HepG2 (cell line): ENCODE results near the gene RRAD. TPM values are rescaled to one million over a fixed set of nuclear protein-coding genes. Genes with fewer than 3 reads are reported as not detected.

Source experiments
- ATAC-seq: fragments of 200-7000 bp; cut with Tn5 transposase; 3 replicates; pipeline ENCODE4 v1.9.1; 2020; ENCODE audit warnings: mild to moderate bottlenecking, moderate library complexity
- BruUV-seq: library from RNA; stranded (reverse); fragments of 400-500 nt; replicated peaks from 2 replicates; lab custom pipeline; 2021; lab: Mats Ljungman, UMichigan
- CTCF ChIA-PET: fragments of 300-600 bp; formaldehyde crosslinking; extraction: SDS; loops from one replicate; lab custom pipeline; 2021; ENCODE audit warnings: low total read pairs, inconsistent platforms, low intra/inter-chr PET ratio; lab: Yijun Ruan, JAX
- POLR2A ChIA-PET: fragments of 350-600 bp; sonication (Branson Sonifier 250); formaldehyde crosslinking; loops from one replicate; lab custom pipeline; 2020; ENCODE audit warnings: antibody characterized with exemption, inconsistent platforms; lab: Yijun Ruan, JAX
- DNase-seq: peaks from one replicate; pipeline ENCODE4 v3.0.0-alpha.2; 2015; ENCODE audit warnings: low spot score
- FAIRE-seq: peaks from 3 replicates; lab custom pipeline; 2011; peaks lifted over from hg19 to GRCh38; lab: Jason Lieb, UNC
- H2AFZ ChIP-seq: one replicate; pipeline ENCODE4 v1.6.1; 2011; ENCODE audit warnings: low read length, inconsistent platforms
- H3K27ac ChIP-seq: fragments of 300-600 bp; 3 replicates; pipeline ENCODE4 v1.8.0; 2011; ENCODE audit warnings: mixed run types, mild to moderate bottlenecking, mixed read lengths, low read length, inconsistent platforms; ENCODE audit not compliant: insufficient read depth; ENCODE audit errors: extremely low read length
- H3K27me3 ChIP-seq, 2 experiments: fragments of 200-600 bp in 1 of 2; 2 replicates in 1 of 2; 3 replicates in 1 of 2; pipeline versions ENCODE4 v1.6.0 to v1.8.0; 2011; ENCODE audit warnings: low read length in 2 of 2, mild to moderate bottlenecking in 2 of 2, moderate library complexity in 2 of 2, inconsistent platforms in 1 of 2; ENCODE audit not compliant: insufficient read depth in 2 of 2, control insufficient read depth in 1 of 2
- H3K36me3 ChIP-seq, 2 experiments: fragments of 200-600 bp in 1 of 2; replicated peaks in 1 of 2; 2 replicates in 1 of 2; 3 replicates in 1 of 2; pipeline versions ENCODE4 v1.5.1 to v1.8.0; 2011; ENCODE audit warnings: low read length in 2 of 2, inconsistent platforms in 1 of 2; ENCODE audit not compliant: insufficient read depth in 2 of 2, control insufficient read depth in 1 of 2
- H3K4me1 ChIP-seq: 2 replicates; pipeline ENCODE4 v1.5.1; 2012; ENCODE audit warnings: low read length, inconsistent platforms; ENCODE audit not compliant: insufficient read depth
- H3K4me2 ChIP-seq: 2 replicates; pipeline ENCODE4 v1.6.0; 2011; ENCODE audit warnings: low read depth, low read length, inconsistent platforms
- H3K4me3 ChIP-seq, 3 experiments: fragments of 200-600 bp in 1 of 3; sonication (generic), shearing (Covaris generic) in 1 of 3; replicated peaks in 1 of 3; 2 replicates each; pipeline ENCODE4 v1.5.1; 2011 to 2016; ENCODE audit warnings: low read length in 3 of 3, inconsistent platforms in 2 of 3, low read depth in 2 of 3, mild to moderate bottlenecking in 2 of 3, control low read depth in 1 of 3, mixed read lengths in 1 of 3; ENCODE audit not compliant: insufficient read depth in 1 of 3
- H3K79me2 ChIP-seq: one replicate; pipeline ENCODE4 v1.6.1; 2011; ENCODE audit warnings: low read length, inconsistent platforms; ENCODE audit not compliant: insufficient read depth
- H3K9ac ChIP-seq: 2 replicates; pipeline ENCODE4 v1.6.0; 2011; ENCODE audit warnings: mild to moderate bottlenecking, low read depth, low read length, inconsistent platforms; ENCODE audit not compliant: insufficient read depth
- H3K9me3 ChIP-seq: 2 replicates; pipeline ENCODE4 v1.5.1; 2012; ENCODE audit warnings: mild to moderate bottlenecking, low read length
- H4K20me1 ChIP-seq: 2 replicates; pipeline ENCODE4 v1.6.0; 2011; ENCODE audit warnings: inconsistent platforms, mild to moderate bottlenecking, low read length, moderate library complexity; ENCODE audit not compliant: insufficient read depth
- ATF2 ChIP-seq: sonication (generic); formaldehyde crosslinking; IDR thresholded peaks from 2 replicates; pipeline ENCODE4 v1.4.0; 2020; ENCODE audit warnings: missing genetic modification reagents
- ATF7 ChIP-seq, 2 experiments: fragments of 450-650 bp in 1 of 2; sonication (generic) in 1 of 2; formaldehyde crosslinking in 1 of 2; IDR thresholded peaks; 2 replicates each; pipeline versions ENCODE4 v1.4.0 to v1.6.1; 2016 to 2020; ENCODE audit warnings: antibody characterized with exemption in 1 of 2, mild to moderate bottlenecking in 1 of 2, missing genetic modification reagents in 1 of 2
- BHLHE40 ChIP-seq: IDR thresholded peaks from 2 replicates; pipeline ENCODE4 v1.6.1; 2011; ENCODE audit warnings: low read length, improper control_type of control experiment
- GATAD2A ChIP-seq: IDR thresholded peaks from 2 replicates; pipeline ENCODE4 v1.6.1; 2016
- HDAC1 ChIP-seq: sonication (generic); formaldehyde crosslinking; IDR thresholded peaks from 2 replicates; pipeline ENCODE4 v1.5.1; 2020; ENCODE audit warnings: mild to moderate bottlenecking, missing genetic modification reagents
- JUN ChIP-seq: sonication (generic); formaldehyde crosslinking; IDR thresholded peaks from 2 replicates; pipeline ENCODE4 v1.4.0; 2020; ENCODE audit warnings: mild to moderate bottlenecking, missing genetic modification reagents
- KAT8 ChIP-seq: IDR thresholded peaks from 2 replicates; pipeline ENCODE4 v1.6.1; 2016; ENCODE audit warnings: missing genetic modification reagents, missing compliant biosample characterization
- NRL ChIP-seq: sonication (generic); formaldehyde crosslinking; IDR thresholded peaks from 2 replicates; pipeline ENCODE4 v1.5.0; 2020; ENCODE audit warnings: missing genetic modification reagents, mild to moderate bottlenecking, moderate library complexity, borderline replicate concordance
- PAX8 ChIP-seq: sonication (generic); formaldehyde crosslinking; IDR thresholded peaks from 2 replicates; pipeline ENCODE4 v1.8.0; 2022; ENCODE audit warnings: mild to moderate bottlenecking, missing genetic modification reagents, borderline replicate concordance
- PBX2 ChIP-seq: IDR thresholded peaks from 2 replicates; pipeline ENCODE4 v1.6.1; 2016; ENCODE audit warnings: control low read depth
- SAP130 ChIP-seq: IDR thresholded peaks from 2 replicates; pipeline ENCODE4 v1.6.1; 2016; ENCODE audit warnings: low read depth
- SRSF1 ChIP-seq: fragments of 200-400 bp; formaldehyde crosslinking; optimal IDR thresholded peaks from 2 replicates; pipeline ENCODE3; 2017; ENCODE audit warnings: mild to moderate bottlenecking, low read depth, low read length, moderate library complexity
- STAG1 ChIP-seq: sonication (generic); formaldehyde crosslinking; IDR thresholded peaks from 2 replicates; pipeline ENCODE4 v1.4.0; 2020; ENCODE audit warnings: missing genetic modification reagents
- XBP1 ChIP-seq: sonication (generic); formaldehyde crosslinking; IDR thresholded peaks from 2 replicates; pipeline ENCODE4 v1.5.0; 2020; ENCODE audit warnings: missing genetic modification reagents
- ZNF274 ChIP-seq: sonication (generic); formaldehyde crosslinking; IDR thresholded peaks from 2 replicates; pipeline ENCODE4 v1.5.1; 2020; ENCODE audit warnings: mild to moderate bottlenecking, missing genetic modification reagents
- ZNF563 ChIP-seq: sonication (generic); formaldehyde crosslinking; IDR thresholded peaks from 2 replicates; pipeline ENCODE4 v1.8.0; 2022; ENCODE audit warnings: mild to moderate bottlenecking, moderate library complexity, missing genetic modification reagents
- ZNF670 ChIP-seq: sonication (generic); formaldehyde crosslinking; IDR thresholded peaks from 2 replicates; pipeline ENCODE4 v1.8.0; 2022; ENCODE audit warnings: mild to moderate bottlenecking, missing genetic modification reagents, borderline replicate concordance
- ZNF710 ChIP-seq: sonication (generic); formaldehyde crosslinking; IDR thresholded peaks from 2 replicates; pipeline ENCODE4 v1.5.0; 2020; ENCODE audit warnings: mild to moderate bottlenecking, missing genetic modification reagents, borderline replicate concordance
- ZNF749 ChIP-seq: sonication (generic); formaldehyde crosslinking; IDR thresholded peaks from 2 replicates; pipeline ENCODE4 v1.8.0; 2022; ENCODE audit warnings: mild to moderate bottlenecking, missing genetic modification reagents, moderate library complexity, borderline replicate concordance
- WGBS: methylation state at CpG from one replicate; pipeline ENCODE4 v1.1.6; 2017; ENCODE audit warnings: low lambda C conversion rate; 5-methylcytosine and 5-hydroxymethylcytosine counted together
- in situ Hi-C: cut with HindIII; loops from 2 replicates; pipeline ENCODE4 v1.10.0; 2017; ENCODE audit warnings: low pct_unique_long_range_greater_than_20kb; ENCODE audit not compliant: extremely low pct_ligation_motif_present
- intact Hi-C: fragments of 100-400 bp; cut with micrococcal nuclease; formaldehyde crosslinking; loops from one replicate; pipeline ENCODE4 v1.10.0; 2022; ENCODE audit not compliant: unreplicated experiment
- polyA plus RNA-seq, 8 experiments: library from polyadenylated mRNA; depleted of rRNA in 3 of 8; stranded (reverse) in 7 of 8; unstranded in 1 of 8; fragments of >200 nt; fragmentation: Illumina TruSeq in 4 of 8; extraction: Trizol in 4 of 8; gene quantifications; 2 replicates each; pipeline versions ENCODE4 v1.2.1 to v1.2.3, GENCODE V29; 2011 to 2016; ENCODE audit warnings: low read depth in 4 of 8, missing spikeins in 1 of 8, mixed read lengths in 1 of 8; ENCODE audit not compliant: insufficient read depth in 1 of 8
- total RNA-seq, 5 experiments: library from RNA; depleted of rRNA; stranded (reverse); fragments of >200 nt; fragmentation: Illumina TruSeq; extraction: Trizol; gene quantifications; 2 replicates each; pipeline ENCODE4 v1.2.3, GENCODE V29; 2016; ENCODE audit warnings: low read depth in 1 of 5

Gene RRAD
- total and polyA plus RNA-seq, 2 of the 13 experiments (the other 11 are each of a cell fraction or from before 2014, with no cell fraction given), result 0.80 to 1.1 TPM

- Histone ChIP-seq H3K27me3 (peaks cover 0 to 2% of the 10 kb centered on the region in 2 experiments; a peak in 1 of 5 replicates), H3K9ac (peak overlapping the region; percentile 53; the same call in 1 of the 2 replicates), H3K4me2 (peak overlapping the region; percentile 71), H3K79me2 (no peaks in the 10 kb centered on the region), H4K20me1 (no peaks in the 10 kb centered on the region), H3K9me3 (no peaks in the 10 kb centered on the region), H3K4me1 (peaks cover 90% of the 10 kb centered on the region), H2AFZ (peak overlapping the region; percentile 13), H3K4me3 (peak overlapping the region; percentile 20 to 58 (median 24); a peak in 5 of 6 replicates), H3K27ac (no peak overlapping the region), H3K36me3 (no peaks in the 10 kb centered on the region)
- FAIRE-seq (no peak), ATAC-seq (peak; percentile 3; the same call in 2 of the 3 replicates), DNase-seq (peak; percentile 72)
- intact Hi-C loops (loop anchor here (10.0 kb wide), 1 partner anchor 255 kb away; the partner anchor contains the start of genes B3GNT9, FBXL8 and TRADD), in situ Hi-C loops (loop anchor here (5.0 kb wide), 1 partner anchor 37 kb away; the partner anchor contains the start of gene CES2)
- ChIA-PET POLR2A (interaction anchor here (1.0 to 10.3 kb wide), 9 partner anchors 9 to 211 kb away, joined by 3 to 86 read pairs (median 3); partner anchors contain the start of genes CDH16, CIAO2B and PDP2), CTCF (no interaction called here)
- WGBS, result 6% methylated on average over 8 of the region's 9 CpGs
- BruUV-seq, result TSS peak; percentile 79
- TF ChIP-seq PAX8 (CRISPR knock-in tag), result 0 out of 2 replicates have a peak, but pooled peaks have one; percentile 37
- no peak for TF ChIP-seq ZNF710 (CRISPR knock-in tag)
- TF ChIP-seq ZNF274, result no peak
- TF ChIP-seq SAP130 (CRISPR knock-in tag), result peak; percentile 56; the same call in 1 of the 2 replicates
- no peak for TF ChIP-seq STAG1 (CRISPR knock-in tag)
- peak; percentile 67; the same call in 1 of the 2 replicates for TF ChIP-seq ATF2
- TF ChIP-seq ZNF670 (CRISPR knock-in tag), result no peak
- no peak for TF ChIP-seq PBX2 (CRISPR knock-in tag)
- TF ChIP-seq ZNF749 (CRISPR knock-in tag), result no peak
- TF ChIP-seq JUN (CRISPR knock-in tag), result peak; percentile 19; the same call in 1 of the 2 replicates
- TF ChIP-seq GATAD2A (CRISPR knock-in tag), result peak; percentile 44
- 0 out of 2 replicates have a peak, but pooled peaks have one; percentile 36 for TF ChIP-seq NRL (CRISPR knock-in tag)
- TF ChIP-seq ATF7 (IDR thresholded peaks at IDR 0.05), result no peak
- TF ChIP-seq ATF7 (CRISPR knock-in tag; IDR thresholded peaks at IDR 0.05), result peak; percentile 55; the same call in 1 of the 2 replicates
- peak; percentile 15 for TF ChIP-seq SRSF1
- peak; percentile 29; the same call in 1 of the 2 replicates for TF ChIP-seq KAT8 (CRISPR knock-in tag)
- TF ChIP-seq BHLHE40, result peak; percentile 74
- no peak for TF ChIP-seq HDAC1
- no peak for TF ChIP-seq XBP1 (CRISPR knock-in tag)
- TF ChIP-seq ZNF563 (CRISPR knock-in tag), result no peak
Measured at GRCh38 chr16:66899945-66900710, 25.2 kb downstream of the RRAD start.
